ENCODE data around the gene ELOB. TPM values are rescaled to one million over a fixed set of nuclear protein-coding genes. Genes with fewer than 3 reads are reported as not detected.

The ELOB gene
- total RNA-seq, 1 experiment from 2014 or later: 397 TPM

Other genes starting within 250 kb of the ELOB start
- gene CEMP1, start 245.9 kb downstream of the ELOB start, total RNA-seq (2014; rRNA removed; shearing (Covaris generic)): not detected in 2 replicates
- gene PDPK1, start 239.3 kb downstream of the ELOB start, total RNA-seq (2014; rRNA removed; shearing (Covaris generic)): 15.1 and 21.1 TPM in 2 replicates
- gene KCTD5, start 94.8 kb downstream of the ELOB start, total RNA-seq (2014; rRNA removed; shearing (Covaris generic)): 62.4 and 70.6 TPM in 2 replicates
- 1.4 and 2.6 TPM in 2 replicates for gene PRSS27, start 57.1 kb downstream of the ELOB start, total RNA-seq (2014; rRNA removed; shearing (Covaris generic))
- gene SRRM2, start 24.6 kb downstream of the ELOB start, total RNA-seq (2014; rRNA removed; shearing (Covaris generic)): 30.0 and 49.0 TPM in 2 replicates
- 0.17 and 0.36 TPM in 2 replicates for gene PRSS33, start 10.3 kb upstream of the ELOB start, total RNA-seq (2014; rRNA removed; shearing (Covaris generic))
- gene PRSS41, start 21.2 kb upstream of the ELOB start, total RNA-seq (2014; rRNA removed; shearing (Covaris generic)): not detected in 2 replicates
- not detected in 2 replicates for gene PRSS21, start 40.0 kb upstream of the ELOB start, total RNA-seq (2014; rRNA removed; shearing (Covaris generic))
- 1.3 and 1.8 TPM in 2 replicates for gene ZG16B, start 53.0 kb upstream of the ELOB start, total RNA-seq (2014; rRNA removed; shearing (Covaris generic))
- gene PRSS22, start 80.9 kb upstream of the ELOB start, total RNA-seq (2014; rRNA removed; shearing (Covaris generic)): not detected in 2 replicates
- 66.3 and 88.4 TPM in 2 replicates for gene FLYWCH2, start 105.9 kb upstream of the ELOB start, total RNA-seq (2014; rRNA removed; shearing (Covaris generic))
- 41.3 and 41.6 TPM in 2 replicates for gene FLYWCH1, start 134.7 kb upstream of the ELOB start, total RNA-seq (2014; rRNA removed; shearing (Covaris generic))
- 1.7 and 3.5 TPM in 2 replicates for gene KREMEN2, start 187.0 kb upstream of the ELOB start, total RNA-seq (2014; rRNA removed; shearing (Covaris generic))
- gene PAQR4, start 192.1 kb upstream of the ELOB start, total RNA-seq (2014; rRNA removed; shearing (Covaris generic)): 39.2 and 47.4 TPM in 2 replicates
- 50.8 and 63.1 TPM in 2 replicates for gene PKMYT1, start 203.2 kb upstream of the ELOB start, total RNA-seq (2014; rRNA removed; shearing (Covaris generic))
- 0.16 TPM in 1 of 2 replicates, not detected in the other for gene CLDN9, start 235.6 kb upstream of the ELOB start, total RNA-seq (2014; rRNA removed; shearing (Covaris generic))
- gene CLDN6, start 240.9 kb upstream of the ELOB start, total RNA-seq (2014; rRNA removed; shearing (Covaris generic)): 0.41 TPM in 1 of 2 replicates, not detected in the other
- 510 and 551 TPM in 2 replicates for gene TNFRSF12A, start 243.1 kb upstream of the ELOB start, total RNA-seq (2014; rRNA removed; shearing (Covaris generic))
- gene HCFC1R1, start 246.7 kb upstream of the ELOB start, total RNA-seq (2014; rRNA removed; shearing (Covaris generic)): 54.7 and 71.1 TPM in 2 replicates
- gene THOC6, start 246.8 kb upstream of the ELOB start, total RNA-seq (2014; rRNA removed; shearing (Covaris generic)): 32.1 and 35.2 TPM in 2 replicates

All from A172 (cell line).